ENCODE measurements around the gene MAGEA4.

Gene MAGEA4

GRCh38 chrX:151896734-151897474 is 15.8 kb upstream of the MAGEA4 start (continued):
- no peak for TF ChIP-seq POU6F1 (CRISPR knock-in tag; IDR thresholded peaks at IDR 0.05; ENCODE audit: borderline replicate concordance, low read depth)
- no peak for TF ChIP-seq PPARA (CRISPR knock-in tag; IDR thresholded peaks at IDR 0.05; ENCODE audit: borderline replicate concordance)
- no peak for TF ChIP-seq ARNTL (CRISPR knock-in tag; IDR thresholded peaks at IDR 0.05; ENCODE audit: borderline replicate concordance, low read depth)
- TF ChIP-seq OSR1 (CRISPR knock-in tag; IDR thresholded peaks at IDR 0.05): no peak
- no peak for TF ChIP-seq BACH2 (CRISPR knock-in tag; IDR thresholded peaks at IDR 0.05; ENCODE audit: borderline replicate concordance)
- no peak for TF ChIP-seq CSDC2 (CRISPR knock-in tag; IDR thresholded peaks at IDR 0.05)
- TF ChIP-seq ESRRG (CRISPR knock-in tag; IDR thresholded peaks at IDR 0.05): no peak
- TF ChIP-seq SNAI2 (CRISPR knock-in tag; IDR thresholded peaks at IDR 0.05): no peak
- TF ChIP-seq GLIS3 (CRISPR knock-in tag; IDR thresholded peaks at IDR 0.05): no peak
- no peak for TF ChIP-seq ZC3H10 (CRISPR knock-in tag; IDR thresholded peaks at IDR 0.05)
- no peak for TF ChIP-seq ZFP3 (CRISPR knock-in tag; IDR thresholded peaks at IDR 0.05)

GRCh38 chrX:151899622-151900021 is 13.1 kb upstream of the MAGEA4 start:
- no peak for TF ChIP-seq GLIS3 (CRISPR knock-in tag; IDR thresholded peaks at IDR 0.05)
- no peak for TF ChIP-seq POU6F1 (CRISPR knock-in tag; IDR thresholded peaks at IDR 0.05; ENCODE audit: borderline replicate concordance, low read depth)
- TF ChIP-seq TOX (CRISPR knock-in tag; IDR thresholded peaks at IDR 0.05; ENCODE audit: borderline replicate concordance): no peak
- TF ChIP-seq ISL1 (CRISPR knock-in tag; IDR thresholded peaks at IDR 0.05): no peak
- TF ChIP-seq OSR1 (CRISPR knock-in tag; IDR thresholded peaks at IDR 0.05): no peak
- TF ChIP-seq ZNF8 (CRISPR knock-in tag; IDR thresholded peaks at IDR 0.05): no peak
- no peak for TF ChIP-seq SNAI2 (CRISPR knock-in tag; IDR thresholded peaks at IDR 0.05)
- TF ChIP-seq CSRNP3 (CRISPR knock-in tag; IDR thresholded peaks at IDR 0.05): no peak
- TF ChIP-seq TSHZ2 (CRISPR knock-in tag; IDR thresholded peaks at IDR 0.05): no peak
- no peak for TF ChIP-seq PATZ1 (CRISPR knock-in tag; IDR thresholded peaks at IDR 0.05; ENCODE audit: borderline replicate concordance)
- no peak for TF ChIP-seq PPARA (CRISPR knock-in tag; IDR thresholded peaks at IDR 0.05; ENCODE audit: borderline replicate concordance)
- no peak for TF ChIP-seq ARNTL (CRISPR knock-in tag; IDR thresholded peaks at IDR 0.05; ENCODE audit: borderline replicate concordance, low read depth)
- no peak for TF ChIP-seq RARB (CRISPR knock-in tag; IDR thresholded peaks at IDR 0.05)
- ATAC-seq: peak; percentile 54

- no peak for ATAC-seq
- no peak for TF ChIP-seq ARNTL (CRISPR knock-in tag; IDR thresholded peaks at IDR 0.05; ENCODE audit: borderline replicate concordance, low read depth)
- TF ChIP-seq CSRNP3 (CRISPR knock-in tag; IDR thresholded peaks at IDR 0.05): no peak
- TF ChIP-seq ZNF565 (CRISPR knock-in tag; conservative IDR thresholded peaks at IDR 0.05; ENCODE audit: low read depth): no peak
- no peak for TF ChIP-seq TOX (CRISPR knock-in tag; IDR thresholded peaks at IDR 0.05; ENCODE audit: borderline replicate concordance)
- TF ChIP-seq TSHZ2 (CRISPR knock-in tag; IDR thresholded peaks at IDR 0.05): no peak
- no peak for TF ChIP-seq ISL1 (CRISPR knock-in tag; IDR thresholded peaks at IDR 0.05)
- no peak for TF ChIP-seq OSR1 (CRISPR knock-in tag; IDR thresholded peaks at IDR 0.05)
- no peak for TF ChIP-seq CSDC2 (CRISPR knock-in tag; IDR thresholded peaks at IDR 0.05)
- no peak for TF ChIP-seq POU6F1 (CRISPR knock-in tag; IDR thresholded peaks at IDR 0.05; ENCODE audit: borderline replicate concordance, low read depth)
- TF ChIP-seq BACH2 (CRISPR knock-in tag; IDR thresholded peaks at IDR 0.05; ENCODE audit: borderline replicate concordance): no peak
Measured at GRCh38 chrX:151901826-151902225, 10.9 kb upstream of the MAGEA4 start.

Measured in SK-N-SH treated with all-trans-retinoic acid at 6 μM for 48 hours (cell line).